NCI-H187 treated with DMSO at 0.1 percent for 48 hours (cell line): ENCODE results near the gene NPPA.
"Not testable (repeated sequence)": the region's sequence is repeated elsewhere in the genome, so short reads cannot be mapped to it uniquely, and the experiment has no call there.

Experiments
- DNase-seq: peaks from one replicate; lab custom pipeline; 2025; lab: John Stamatoyannopoulos, UW

Gene NPPA

GRCh38 chr1:11807133-11807532, 40.5 kb downstream of the NPPA start:
- no peak for DNase-seq

- DNase-seq: no peak
Observed at GRCh38 chr1:11806307-11806936, 41.2 kb downstream of the NPPA start.

- peak; percentile 92 for DNase-seq
Observed at GRCh38 chr1:11805422-11806306, 41.9 kb downstream of the NPPA start, which contains the start of the genes CLCN6 and MTHFR. Gene CLCN6 (plus strand): TSS chr1:11806191. CDS start chr1:11806263, 72 bp downstream. Gene MTHFR (minus strand): TSS chr1:11805964. CDS start chr1:11803116, 2,848 bp downstream.

GRCh38 chr1:11804666-11805421, 42.7 kb downstream of the NPPA start:
- DNase-seq: no peak

GRCh38 chr1:11803924-11804665, 43.5 kb downstream of the NPPA start:
- DNase-seq: not testable (repeated sequence)

- DNase-seq: peak; percentile 38
Observed at GRCh38 chr1:11802973-11803885, 44.4 kb downstream of the NPPA start.

GRCh38 chr1:11802616-11802972, 45.0 kb downstream of the NPPA start:
- DNase-seq: no peak

- DNase-seq: no peak
Observed at GRCh38 chr1:11800756-11801433, 46.7 kb downstream of the NPPA start.

GRCh38 chr1:11800391-11800755, 47.2 kb downstream of the NPPA start:
- DNase-seq: no peak

- no peak for DNase-seq
Observed at GRCh38 chr1:11799896-11800295, 47.7 kb downstream of the NPPA start.

- no peak for DNase-seq
Observed at GRCh38 chr1:11799099-11799498, 48.5 kb downstream of the NPPA start.

- no peak for DNase-seq
Observed at GRCh38 chr1:11797525-11798216, 49.9 kb downstream of the NPPA start.

GRCh38 chr1:11796036-11796828, 51.4 kb downstream of the NPPA start:
- no peak for DNase-seq
